ENCODE measurements around the gene PRDX1. TPM values are rescaled to one million over a fixed set of nuclear protein-coding genes. Genes with fewer than 3 reads are reported as not detected.

Gene PRDX1
- total and polyA plus RNA-seq, 2 of the 4 experiments (the other 2 are of a cell fraction) = 612 to 883 TPM

DNA sequence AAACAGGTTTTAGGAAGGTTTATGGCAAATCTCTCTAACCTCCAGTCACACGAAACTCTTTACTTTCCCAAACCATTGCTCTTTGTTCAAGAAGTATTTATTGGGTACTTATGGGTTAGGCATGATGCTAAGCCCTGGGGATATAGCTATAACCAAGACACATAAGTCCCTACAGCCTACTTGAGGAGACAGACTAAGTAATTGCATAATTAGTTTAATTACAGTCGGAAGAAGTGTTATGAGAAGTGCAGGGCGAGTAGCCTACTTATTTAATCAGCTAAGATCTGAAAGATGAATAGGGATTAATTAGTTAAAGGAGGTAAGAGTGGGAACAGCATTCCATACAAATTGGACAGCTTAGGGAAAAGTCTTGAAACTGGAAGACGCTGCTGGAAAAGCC lies 48.9 kb upstream of the PRDX1 start:
- Histone ChIP-seq H3K18ac (ENCODE audit: low read depth, low read length) (no peak overlapping the region), H3K27me3 (ENCODE audit: control insufficient read depth, insufficient read depth, low read length) (no peaks in the 10 kb centered on the region), H3K23ac (ENCODE audit: low read depth, low read length) (no peak overlapping the region), H3K4ac (ENCODE audit: low read depth, low read length) (no peak overlapping the region), H2AFZ (replicated peaks; ENCODE audit: low read length, poor library complexity) (no peak overlapping the region), H3K56ac (ENCODE audit: extremely low read depth, insufficient read depth, low read length) (no peak overlapping the region), H2BK5ac (ENCODE audit: low read depth, low read length, poor library complexity, severe bottlenecking) (no peak overlapping the region), H3K9ac (ENCODE audit: low read depth, low read length) (no peak overlapping the region), H3K9me1 (ENCODE audit: insufficient read depth, low read length) (no peaks in the 10 kb centered on the region), H2AK9ac (replicated peaks; ENCODE audit: low read depth, low read length, poor library complexity) (no peak overlapping the region), H3K79me1 (ENCODE audit: low read depth in 1 of 2, low read length in 2 of 2) (peaks cover 0 to 7% of the 10 kb centered on the region in 2 experiments; a peak in 1 of 4 replicates), H3K14ac (replicated peaks; ENCODE audit: low read depth, low read length) (no peak overlapping the region), H3K4me2 (ENCODE audit: low read depth, low read length) (no peak overlapping the region), H4K20me1 (ENCODE audit: insufficient read depth, low read length) (no peaks in the 10 kb centered on the region; the same call in 1 of the 2 replicates), H3K4me3 (ENCODE audit: insufficient read depth, low read depth, low read length) (no peak overlapping the region), H2AK5ac (ENCODE audit: low read depth, low read length) (no peak overlapping the region), H4K91ac (ENCODE audit: insufficient read depth, low read depth, low read length) (no peak overlapping the region), H2BK15ac (ENCODE audit: low read depth, low read length) (no peak overlapping the region), H2BK120ac (ENCODE audit: low read depth, low read length) (no peak overlapping the region), H4K5ac (ENCODE audit: low read depth, low read length) (no peak overlapping the region), H3K9me3 (ENCODE audit: control insufficient read depth, insufficient read depth, low read length) (no peaks in the 10 kb centered on the region), H4K8ac (ENCODE audit: low read depth in 2 of 2, low read length in 2 of 2) (no peak overlapping the region), H2BK20ac (ENCODE audit: low read depth, low read length) (no peak overlapping the region), H3K27ac (ENCODE audit: insufficient read depth, low read length) (no peak overlapping the region), H3K36me3 (ENCODE audit: control insufficient read depth, insufficient read depth, low read length) (peaks cover 31% of the 10 kb centered on the region), H3K4me1 (ENCODE audit: control insufficient read depth, insufficient read depth, low read length) (no peaks in the 10 kb centered on the region)
- 100% methylated on average over 1 of the region's 4 CpGs; no CpG with 5 or more reads in 1 of the 2 experiments for WGBS, 2 experiments (ENCODE audit: extremely low coverage in 2 of 2, insufficient read length in 1 of 2)
- POLR2A ChIA-PET (ENCODE audit: unreplicated experiment) = no interaction called here
- in situ Hi-C loops (cut with MboI; ENCODE audit: low sequenced_read_pairs) (loop anchor here (5.0 kb wide), 1 partner anchor 213 kb away; no protein-coding TSS in a partner anchor), intact Hi-C loops (cut with micrococcal nuclease) (loop anchor here (1.0 to 5.0 kb wide), 4 partner anchors 58 to 558 kb away; partner anchors contain the start of genes HECTD3, TESK2 and UROD), dilution Hi-C loops (cut with HindIII; ENCODE audit: low sequenced_read_pairs, unreplicated experiment) (no loop called here)
- TF ChIP-seq CHD1 (IDR thresholded peaks at IDR 0.05; ENCODE audit: low read depth, low read length) (no peak), POLR2A (IDR thresholded peaks at IDR 0.05; ENCODE audit: low read depth, low read length) (no peak), USF2 (IDR thresholded peaks at IDR 0.05; ENCODE audit: low read depth, low read length) (no peak), RAD21 (IDR thresholded peaks at IDR 0.05; ENCODE audit: low read length) (no peak), MXI1 (IDR thresholded peaks at IDR 0.05; ENCODE audit: borderline replicate concordance, low read depth, low read length) (no peak), RCOR1 (IDR thresholded peaks at IDR 0.05; ENCODE audit: insufficient replicate concordance, low read length) (no peak), BHLHE40 (IDR thresholded peaks at IDR 0.05; ENCODE audit: low read depth, low read length) (no peak), NFE2L2 (IDR thresholded peaks at IDR 0.05; ENCODE audit: low read depth, low read length) (no peak), MAZ (IDR thresholded peaks at IDR 0.05; ENCODE audit: borderline replicate concordance, low read depth, low read length) (no peak), FOS (IDR thresholded peaks at IDR 0.05; ENCODE audit: low read depth, low read length) (no peak), CEBPB (IDR thresholded peaks at IDR 0.05; ENCODE audit: low read depth, low read length) (no peak)
- TF ChIP-seq, protein P1, sequence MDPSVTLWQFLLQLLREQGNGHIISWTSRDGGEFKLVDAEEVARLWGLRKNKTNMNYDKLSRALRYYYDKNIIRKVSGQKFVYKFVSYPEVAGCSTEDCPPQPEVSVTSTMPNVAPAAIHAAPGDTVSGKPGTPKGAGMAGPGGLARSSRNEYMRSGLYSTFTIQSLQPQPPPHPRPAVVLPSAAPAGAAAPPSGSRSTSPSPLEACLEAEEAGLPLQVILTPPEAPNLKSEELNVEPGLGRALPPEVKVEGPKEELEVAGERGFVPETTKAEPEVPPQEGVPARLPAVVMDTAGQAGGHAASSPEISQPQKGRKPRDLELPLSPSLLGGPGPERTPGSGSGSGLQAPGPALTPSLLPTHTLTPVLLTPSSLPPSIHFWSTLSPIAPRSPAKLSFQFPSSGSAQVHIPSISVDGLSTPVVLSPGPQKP (IDR thresholded peaks at IDR 0.05; ENCODE audit: borderline replicate concordance, low read depth, low read length) = no peak
- ATAC-seq (ENCODE audit: low read depth) (no peak), DNase-seq (no peak)
- CTCF ChIA-PET = interaction anchor here (0.5 to 1.7 kb wide), 4 partner anchors 12 to 617 kb away, joined by 3 to 5 read pairs (median 4); no protein-coding TSS in a partner anchor
- no TSS peak for BruUV-seq (replicated peaks)

Measured in IMR-90 (cell line).